ENCODE results near the gene WBP2.

DNA sequence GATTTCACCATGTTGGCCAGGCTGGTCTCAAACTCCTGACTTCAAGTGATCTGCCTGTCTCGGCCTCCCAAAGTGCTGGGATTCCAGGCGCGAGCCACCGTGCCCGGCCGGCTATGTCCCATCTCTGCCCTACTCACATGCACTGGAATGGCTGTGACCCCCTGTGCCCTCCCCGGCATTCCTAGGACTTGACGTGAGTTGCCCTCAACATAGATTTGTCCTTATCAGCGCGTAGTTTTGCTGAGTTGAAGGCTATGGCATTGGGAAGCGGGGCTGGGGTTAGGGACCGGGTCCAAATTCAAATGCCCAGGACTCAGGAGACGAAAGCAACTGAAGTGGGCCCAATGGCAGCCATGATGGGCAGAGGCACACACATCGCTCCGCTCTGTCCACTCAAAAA lies 16.7 kb downstream of the WBP2 start:
- TF ChIP-seq, protein P1, sequence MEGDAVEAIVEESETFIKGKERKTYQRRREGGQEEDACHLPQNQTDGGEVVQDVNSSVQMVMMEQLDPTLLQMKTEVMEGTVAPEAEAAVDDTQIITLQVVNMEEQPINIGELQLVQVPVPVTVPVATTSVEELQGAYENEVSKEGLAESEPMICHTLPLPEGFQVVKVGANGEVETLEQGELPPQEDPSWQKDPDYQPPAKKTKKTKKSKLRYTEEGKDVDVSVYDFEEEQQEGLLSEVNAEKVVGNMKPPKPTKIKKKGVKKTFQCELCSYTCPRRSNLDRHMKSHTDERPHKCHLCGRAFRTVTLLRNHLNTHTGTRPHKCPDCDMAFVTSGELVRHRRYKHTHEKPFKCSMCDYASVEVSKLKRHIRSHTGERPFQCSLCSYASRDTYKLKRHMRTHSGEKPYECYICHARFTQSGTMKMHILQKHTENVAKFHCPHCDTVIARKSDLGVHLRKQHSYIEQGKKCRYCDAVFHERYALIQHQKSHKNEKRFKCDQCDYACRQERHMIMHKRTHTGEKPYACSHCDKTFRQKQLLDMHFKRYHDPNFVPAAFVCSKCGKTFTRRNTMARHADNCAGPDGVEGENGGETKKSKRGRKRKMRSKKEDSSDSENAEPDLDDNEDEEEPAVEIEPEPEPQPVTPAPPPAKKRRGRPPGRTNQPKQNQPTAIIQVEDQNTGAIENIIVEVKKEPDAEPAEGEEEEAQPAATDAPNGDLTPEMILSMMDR (IDR thresholded peaks at IDR 0.05): no peak
- TF ChIP-seq POLR2A (IDR thresholded peaks at IDR 0.05): no peak

All from prostate gland (tissue), 2 donors.